WTC11 (cell line): ENCODE measurements around the gene TMEM72.

Experiments used
- CREB1 ChIP-seq: sonication (generic); formaldehyde crosslinking; IDR thresholded peaks from 2 replicates; pipeline ENCODE4 v1.8.0; 2023; ENCODE audit warnings: mild to moderate bottlenecking, missing genetic modification reagents
- FOXP1 ChIP-seq: sonication (generic); formaldehyde crosslinking; IDR thresholded peaks from 2 replicates; pipeline ENCODE4 v1.8.0; 2022; ENCODE audit warnings: missing genetic modification reagents, mild to moderate bottlenecking, moderate library complexity, borderline replicate concordance
- SP1 ChIP-seq: sonication (generic); formaldehyde crosslinking; conservative IDR thresholded peaks from 2 replicates; pipeline ENCODE4 v1.8.1; 2022; ENCODE audit warnings: missing genetic modification reagents
- ZBTB21 ChIP-seq: sonication (generic); formaldehyde crosslinking; IDR thresholded peaks from 2 replicates; pipeline ENCODE4 v1.8.1; 2023; ENCODE audit warnings: mild to moderate bottlenecking, missing genetic modification reagents, borderline replicate concordance
- ZNF138 ChIP-seq: sonication (generic); formaldehyde crosslinking; conservative IDR thresholded peaks from 2 replicates; pipeline ENCODE4 v1.8.1; 2022; ENCODE audit warnings: mild to moderate bottlenecking, moderate library complexity, missing genetic modification reagents
- ZNF416 ChIP-seq: fragments of 250-450 bp; sonication (Bioruptor Pico); IDR thresholded peaks from 2 replicates; pipeline ENCODE4 v1.9.0; 2021; ENCODE audit warnings: mild to moderate bottlenecking, inconsistent platforms
- ZNF671 ChIP-seq: fragments of 250-450 bp; sonication (Bioruptor Pico); IDR thresholded peaks from 2 replicates; pipeline ENCODE4 v1.8.0; 2021; ENCODE audit warnings: mild to moderate bottlenecking
- TF ChIP-seq, protein P1 (sequence below): fragments of 200-600 bp; IDR thresholded peaks from 2 replicates; pipeline ENCODE4 v1.8.0; 2022; ENCODE audit warnings: antibody characterized with exemption
- TF ChIP-seq, protein P2 (sequence below): sonication (generic); formaldehyde crosslinking; IDR thresholded peaks from 2 replicates; pipeline ENCODE4 v1.8.1; 2023; ENCODE audit warnings: mild to moderate bottlenecking, missing genetic modification reagents
- TF ChIP-seq, protein P3 (sequence below): sonication (generic); formaldehyde crosslinking; conservative IDR thresholded peaks from 2 replicates; pipeline ENCODE4 v1.8.1; 2022; ENCODE audit warnings: mild to moderate bottlenecking, missing genetic modification reagents
- TF ChIP-seq, protein P4 (sequence below): sonication (generic); formaldehyde crosslinking; IDR thresholded peaks from 2 replicates; pipeline ENCODE4 v1.8.0; 2022; ENCODE audit warnings: mild to moderate bottlenecking, missing genetic modification reagents
- TF ChIP-seq, protein P5 (sequence below): fragments of 250-450 bp; sonication (Bioruptor Pico); IDR thresholded peaks from 2 replicates; pipeline ENCODE4 v1.9.0; 2021; ENCODE audit warnings: moderate library complexity, mild to moderate bottlenecking, inconsistent platforms, borderline replicate concordance

DNA sequence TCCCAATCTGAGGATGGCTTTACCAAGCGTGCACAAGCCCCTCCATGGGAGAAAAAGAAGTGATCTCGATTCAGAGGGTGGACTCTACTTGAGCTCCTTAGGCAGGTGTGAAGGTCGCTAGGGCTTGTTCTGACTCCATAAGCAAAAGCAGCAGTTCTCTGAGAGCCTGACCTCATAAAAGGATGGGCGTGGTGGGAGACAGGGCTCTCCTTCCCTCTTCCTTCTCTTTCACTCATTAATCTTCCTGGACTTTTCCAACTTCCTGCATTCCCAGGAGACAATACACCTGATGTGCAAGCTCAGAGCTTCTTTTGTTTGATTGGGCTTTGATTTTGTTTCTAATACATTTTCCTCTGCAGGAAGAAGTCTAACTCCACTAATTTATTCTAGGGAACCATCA is 22.3 kb upstream of the TMEM72 start:
- no peak for TF ChIP-seq ZBTB21 (CRISPR knock-in tag)
- TF ChIP-seq, protein P1, sequence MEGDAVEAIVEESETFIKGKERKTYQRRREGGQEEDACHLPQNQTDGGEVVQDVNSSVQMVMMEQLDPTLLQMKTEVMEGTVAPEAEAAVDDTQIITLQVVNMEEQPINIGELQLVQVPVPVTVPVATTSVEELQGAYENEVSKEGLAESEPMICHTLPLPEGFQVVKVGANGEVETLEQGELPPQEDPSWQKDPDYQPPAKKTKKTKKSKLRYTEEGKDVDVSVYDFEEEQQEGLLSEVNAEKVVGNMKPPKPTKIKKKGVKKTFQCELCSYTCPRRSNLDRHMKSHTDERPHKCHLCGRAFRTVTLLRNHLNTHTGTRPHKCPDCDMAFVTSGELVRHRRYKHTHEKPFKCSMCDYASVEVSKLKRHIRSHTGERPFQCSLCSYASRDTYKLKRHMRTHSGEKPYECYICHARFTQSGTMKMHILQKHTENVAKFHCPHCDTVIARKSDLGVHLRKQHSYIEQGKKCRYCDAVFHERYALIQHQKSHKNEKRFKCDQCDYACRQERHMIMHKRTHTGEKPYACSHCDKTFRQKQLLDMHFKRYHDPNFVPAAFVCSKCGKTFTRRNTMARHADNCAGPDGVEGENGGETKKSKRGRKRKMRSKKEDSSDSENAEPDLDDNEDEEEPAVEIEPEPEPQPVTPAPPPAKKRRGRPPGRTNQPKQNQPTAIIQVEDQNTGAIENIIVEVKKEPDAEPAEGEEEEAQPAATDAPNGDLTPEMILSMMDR, result no peak
- no peak for TF ChIP-seq ZNF138 (CRISPR knock-in tag)
- TF ChIP-seq, protein P2, sequence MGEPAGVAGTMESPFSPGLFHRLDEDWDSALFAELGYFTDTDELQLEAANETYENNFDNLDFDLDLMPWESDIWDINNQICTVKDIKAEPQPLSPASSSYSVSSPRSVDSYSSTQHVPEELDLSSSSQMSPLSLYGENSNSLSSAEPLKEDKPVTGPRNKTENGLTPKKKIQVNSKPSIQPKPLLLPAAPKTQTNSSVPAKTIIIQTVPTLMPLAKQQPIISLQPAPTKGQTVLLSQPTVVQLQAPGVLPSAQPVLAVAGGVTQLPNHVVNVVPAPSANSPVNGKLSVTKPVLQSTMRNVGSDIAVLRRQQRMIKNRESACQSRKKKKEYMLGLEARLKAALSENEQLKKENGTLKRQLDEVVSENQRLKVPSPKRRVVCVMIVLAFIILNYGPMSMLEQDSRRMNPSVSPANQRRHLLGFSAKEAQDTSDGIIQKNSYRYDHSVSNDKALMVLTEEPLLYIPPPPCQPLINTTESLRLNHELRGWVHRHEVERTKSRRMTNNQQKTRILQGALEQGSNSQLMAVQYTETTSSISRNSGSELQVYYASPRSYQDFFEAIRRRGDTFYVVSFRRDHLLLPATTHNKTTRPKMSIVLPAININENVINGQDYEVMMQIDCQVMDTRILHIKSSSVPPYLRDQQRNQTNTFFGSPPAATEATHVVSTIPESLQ, result no peak
- TF ChIP-seq ZNF671 (CRISPR knock-in tag), result no peak
- TF ChIP-seq, protein P3, sequence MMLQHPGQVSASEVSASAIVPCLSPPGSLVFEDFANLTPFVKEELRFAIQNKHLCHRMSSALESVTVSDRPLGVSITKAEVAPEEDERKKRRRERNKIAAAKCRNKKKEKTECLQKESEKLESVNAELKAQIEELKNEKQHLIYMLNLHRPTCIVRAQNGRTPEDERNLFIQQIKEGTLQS (CRISPR knock-in tag), result no peak
- TF ChIP-seq CREB1, result no peak
- TF ChIP-seq, protein P4, sequence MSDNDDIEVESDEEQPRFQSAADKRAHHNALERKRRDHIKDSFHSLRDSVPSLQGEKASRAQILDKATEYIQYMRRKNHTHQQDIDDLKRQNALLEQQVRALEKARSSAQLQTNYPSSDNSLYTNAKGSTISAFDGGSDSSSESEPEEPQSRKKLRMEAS (CRISPR knock-in tag), result no peak
- no peak for TF ChIP-seq SP1
- no peak for TF ChIP-seq FOXP1 (CRISPR knock-in tag)
- TF ChIP-seq, protein P5, sequence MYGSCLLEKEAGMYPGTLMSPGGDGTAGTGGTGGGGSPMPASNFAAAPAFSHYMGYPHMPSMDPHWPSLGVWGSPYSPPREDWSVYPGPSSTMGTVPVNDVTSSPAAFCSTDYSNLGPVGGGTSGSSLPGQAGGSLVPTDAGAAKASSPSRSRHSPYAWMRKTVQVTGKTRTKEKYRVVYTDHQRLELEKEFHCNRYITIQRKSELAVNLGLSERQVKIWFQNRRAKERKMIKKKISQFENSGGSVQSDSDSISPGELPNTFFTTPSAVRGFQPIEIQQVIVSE, result no peak
- no peak for TF ChIP-seq ZNF416
